ENCODE results near the gene WDR86.

Gene WDR86

GRCh38 chr7:151383638-151384351 lies 26.0 kb downstream of the WDR86 start:
- no peak overlapping the region for H3K27ac ChIP-seq

GRCh38 chr7:151382079-151382885 lies 27.6 kb downstream of the WDR86 start:
- TF ChIP-seq CTCF (conservative IDR thresholded peaks at IDR 0.05) (no peak), ZFX (IDR thresholded peaks at IDR 0.05) (no peak)
- no peak overlapping the region for H3K27ac ChIP-seq

More at GRCh38 chr7:151383638-151384351, 26.0 kb downstream of the WDR86 start:
- no peak for TF ChIP-seq CTCF (conservative IDR thresholded peaks at IDR 0.05)
- no peak for TF ChIP-seq ZFX (IDR thresholded peaks at IDR 0.05)

GRCh38 chr7:151381348-151382078 lies 28.3 kb downstream of the WDR86 start:
- TF ChIP-seq CTCF (conservative IDR thresholded peaks at IDR 0.05) (no peak), ZFX (IDR thresholded peaks at IDR 0.05) (no peak)
- H3K27ac ChIP-seq: no peak overlapping the region

GRCh38 chr7:151381098-151381347 lies 28.8 kb downstream of the WDR86 start:
- H3K27ac ChIP-seq: no peak overlapping the region
- TF ChIP-seq CTCF (conservative IDR thresholded peaks at IDR 0.05) (no peak), ZFX (IDR thresholded peaks at IDR 0.05) (no peak)

- H3K27ac ChIP-seq: no peak overlapping the region
- TF ChIP-seq ZFX (IDR thresholded peaks at IDR 0.05): no peak
- no peak for TF ChIP-seq CTCF (conservative IDR thresholded peaks at IDR 0.05)
Measured at GRCh38 chr7:151380199-151381097, 29.4 kb downstream of the WDR86 start.

GRCh38 chr7:151379534-151380198 lies 30.2 kb downstream of the WDR86 start:
- H3K27ac ChIP-seq: no peak overlapping the region
- TF ChIP-seq ZFX (IDR thresholded peaks at IDR 0.05) (no peak), CTCF (conservative IDR thresholded peaks at IDR 0.05) (no peak)
